Activated T-helper 1 cell treated with anti-CD3 and anti-CD28 coated beads, Interleukin-12 subunit alpha, Interleukin-12 subunit beta, Interleukin-2, Interleukin-4 antibody, amounts not matched to agents 30 ng/mL and 10 ng/mL and 1 ng/mL, durations not matched to agents 14 hours and 24 hours and 36 hours (primary cell): ENCODE data around the gene CBLN1. TPM values are rescaled to one million over a fixed set of nuclear protein-coding genes. Genes with fewer than 3 reads are reported as not detected.

Experiments
- DNase-seq: peaks from one replicate; pipeline ENCODE4 v3.0.0; 2021; ENCODE audit warnings: low spot score
- H3K27ac Mint-ChIP-seq: one replicate; pipeline ENCODE4 v1.8.0; 2021; ENCODE audit warnings: mild to moderate bottlenecking, mixed read lengths
- H3K27me3 Mint-ChIP-seq: one replicate; pipeline ENCODE4 v1.8.0; 2022; ENCODE audit warnings: mild to moderate bottlenecking, moderate library complexity, mixed read lengths; ENCODE audit not compliant: insufficient read depth
- H3K36me3 Mint-ChIP-seq: one replicate; pipeline ENCODE4 v1.8.0; 2021; ENCODE audit warnings: low read depth, mixed read lengths
- H3K4me1 Mint-ChIP-seq: one replicate; pipeline ENCODE4 v1.8.0; 2021; ENCODE audit warnings: low read depth, mixed read lengths
- H3K4me3 Mint-ChIP-seq: one replicate; pipeline ENCODE4 v1.8.0; 2021; ENCODE audit warnings: mild to moderate bottlenecking, moderate library complexity, mixed read lengths
- H3K9me3 Mint-ChIP-seq: one replicate; pipeline ENCODE4 v1.8.0; 2021; ENCODE audit warnings: mixed read lengths
- intact Hi-C: fragments of 100-400 bp; cut with micrococcal nuclease; formaldehyde crosslinking; loops from one replicate; pipeline ENCODE4 v1.15.1; 2024
- total RNA-seq: library from RNA; stranded (reverse); gene quantifications from 2 replicates; pipeline ENCODE4 v1.2.3, GENCODE V29; 2022

Gene CBLN1
- total RNA-seq, 1 donor from 2014 or later, result not detected

DNA sequence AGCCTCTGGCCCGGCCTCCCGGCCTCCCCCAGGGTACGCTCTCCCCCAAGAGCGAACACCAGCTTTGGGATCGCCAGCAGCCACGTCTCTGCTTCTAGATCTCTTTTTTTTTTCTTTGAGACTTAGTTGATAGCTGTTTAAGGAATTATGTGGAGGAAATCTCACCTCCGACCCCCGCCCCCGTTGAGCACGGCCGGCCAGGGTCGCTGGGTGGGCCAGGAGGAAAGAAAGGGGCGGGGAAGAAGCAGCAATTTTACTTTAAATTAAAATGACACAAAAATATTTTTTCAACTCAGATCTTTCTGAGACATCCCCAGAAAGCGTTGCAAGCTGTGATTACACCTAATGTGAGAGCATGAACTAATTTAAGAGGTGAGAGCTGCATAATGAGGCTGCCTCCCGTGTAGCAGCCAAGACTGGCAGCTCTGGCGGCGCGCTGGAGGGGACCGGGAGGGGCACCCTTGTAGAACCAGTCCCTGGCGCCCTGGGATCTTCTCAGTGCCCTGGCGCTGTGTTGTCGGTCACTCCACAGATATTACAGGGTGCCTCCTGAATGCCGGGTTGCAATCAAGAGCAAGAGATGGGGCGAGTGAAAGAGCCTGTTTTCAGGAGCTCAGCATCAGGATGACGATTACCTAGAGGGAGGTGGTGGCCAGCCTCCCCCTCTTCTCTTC is 1.9 kb upstream of the CBLN1 start:
- Mint-ChIP-seq H3K27ac (no peak overlapping the region), H3K27me3 (peaks cover 49% of the 10 kb centered on the region), H3K4me1 (no peaks in the 10 kb centered on the region), H3K9me3 (no peaks in the 10 kb centered on the region), H3K4me3 (no peak overlapping the region), H3K36me3 (no peaks in the 10 kb centered on the region)
- DNase-seq, result no peak
- intact Hi-C loops, result loop anchor here (10.0 kb wide), 1 partner anchor 1871 kb away; the partner anchor contains the start of gene SALL1

DNA sequence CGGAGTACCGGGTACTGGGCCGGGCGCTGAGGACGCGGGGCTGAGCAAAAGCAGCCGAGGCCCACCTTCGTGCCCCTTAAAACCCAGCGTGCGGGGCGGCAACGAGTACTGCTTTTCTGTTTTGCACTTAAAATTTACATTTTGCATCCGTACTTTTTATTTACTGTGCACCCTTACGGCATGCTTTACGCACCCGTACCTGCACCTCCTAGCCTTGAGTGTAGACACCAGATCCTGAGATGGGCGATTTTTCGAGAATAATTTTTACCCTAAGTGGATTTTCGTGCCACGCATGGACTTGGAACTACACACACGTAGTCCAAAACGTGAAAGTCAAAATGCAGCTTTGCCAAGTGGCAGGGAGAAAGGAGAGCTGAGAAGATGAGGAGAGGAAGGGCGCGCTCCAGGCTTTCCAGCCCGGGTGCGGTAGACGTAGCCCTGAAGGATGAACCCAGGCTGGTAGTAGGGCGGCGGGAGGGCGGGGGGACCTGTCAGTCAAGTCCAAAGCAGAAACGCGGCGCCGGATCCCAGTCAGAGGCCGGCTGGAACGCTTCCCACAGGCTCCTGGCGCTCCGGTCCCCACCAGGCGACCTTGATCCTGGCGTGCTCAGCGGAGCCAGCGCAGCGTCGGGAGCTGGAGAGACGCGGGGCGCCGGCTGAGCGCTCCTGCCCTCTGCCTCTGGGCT is 1.2 kb upstream of the CBLN1 start:
- no peak for DNase-seq
- H3K4me1 Mint-ChIP-seq, result no peaks in the 10 kb centered on the region
- no peaks in the 10 kb centered on the region for H3K36me3 Mint-ChIP-seq
- intact Hi-C loops, result loop anchor here (10.0 kb wide), 1 partner anchor 1872 kb away; the partner anchor contains the start of gene SALL1
- no peak overlapping the region for H3K27ac Mint-ChIP-seq
- peaks cover 54% of the 10 kb centered on the region for H3K27me3 Mint-ChIP-seq
- H3K9me3 Mint-ChIP-seq, result no peaks in the 10 kb centered on the region
- H3K4me3 Mint-ChIP-seq, result peak overlapping the region; percentile 60

DNA sequence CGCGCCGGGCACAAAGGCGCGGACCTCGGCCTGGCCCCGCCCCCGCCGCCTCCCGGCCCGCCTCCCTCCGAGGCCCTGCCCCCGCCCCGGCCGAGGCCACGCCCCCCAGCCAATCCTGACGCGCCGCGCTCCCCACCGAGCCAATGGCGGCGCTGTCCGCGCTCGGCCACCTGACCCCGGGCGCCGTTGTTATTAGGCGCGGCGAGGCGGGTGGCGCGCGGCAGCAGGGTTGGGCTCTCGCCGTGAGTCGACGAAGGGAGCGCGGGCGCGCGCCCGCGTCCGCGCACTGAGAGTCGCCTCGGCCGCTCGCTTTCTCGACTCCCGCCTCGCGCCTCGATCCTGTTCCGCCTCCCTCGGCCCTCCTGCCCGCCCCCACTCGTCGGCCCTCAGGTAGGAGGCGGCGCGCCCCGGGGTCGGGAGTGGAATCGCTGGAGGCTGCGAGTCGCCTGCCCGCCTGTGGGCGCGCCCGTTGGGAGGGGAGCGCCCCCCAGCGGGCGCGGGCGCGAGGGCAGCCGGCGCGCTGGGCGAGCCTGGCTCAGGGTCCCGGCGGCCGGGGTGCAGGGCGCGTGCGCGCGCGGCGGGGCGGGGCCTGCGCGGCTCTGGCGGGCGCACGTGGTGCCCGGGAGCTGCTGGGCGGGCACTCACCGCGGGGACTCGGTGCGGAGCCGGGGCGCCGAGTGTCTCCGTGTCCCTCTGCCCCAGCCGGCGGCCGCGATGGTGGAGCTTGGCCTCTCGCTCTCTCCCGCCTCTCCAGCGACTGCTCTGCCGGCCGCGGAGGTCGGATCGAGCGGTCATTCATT is 405 bp upstream of the CBLN1 start:
- Mint-ChIP-seq H3K27ac (no peak overlapping the region), H3K27me3 (peaks cover 61% of the 10 kb centered on the region), H3K4me1 (no peaks in the 10 kb centered on the region), H3K4me3 (peak overlapping the region; percentile 60), H3K36me3 (no peaks in the 10 kb centered on the region), H3K9me3 (no peaks in the 10 kb centered on the region)
- peak; percentile 44 for DNase-seq
- intact Hi-C loops, result loop anchor here (10.0 kb wide), 1 partner anchor 1873 kb away; the partner anchor contains the start of gene SALL1

DNA sequence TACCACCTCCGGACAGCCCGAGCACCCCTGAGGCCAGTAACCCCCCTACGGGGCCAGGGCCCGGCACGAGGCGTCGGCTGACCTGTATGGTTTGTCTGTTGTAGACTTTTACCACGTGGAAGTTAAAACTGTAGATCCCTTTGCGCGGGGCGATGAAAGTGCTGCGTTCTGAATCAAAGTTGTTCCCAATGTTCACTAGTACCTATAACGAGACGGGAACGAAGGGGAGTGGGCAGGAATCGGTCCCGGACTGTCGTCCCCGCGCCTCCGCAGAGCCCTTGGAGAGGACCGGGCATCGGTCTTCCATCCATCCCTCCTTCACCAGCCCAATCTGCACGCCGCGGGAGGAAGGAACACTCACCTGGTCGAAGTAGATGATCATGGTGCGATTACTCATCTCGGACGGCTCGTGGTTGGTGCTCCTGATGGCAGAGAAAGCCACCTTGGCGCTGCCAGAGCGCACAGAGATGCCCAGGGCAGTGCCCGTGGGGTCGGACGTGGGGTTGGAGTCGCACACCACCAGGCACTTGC is 732 bp downstream of the CBLN1 start:
- no peaks in the 10 kb centered on the region for H3K9me3 Mint-ChIP-seq
- intact Hi-C loops, result loop anchor here (10.0 kb wide), 1 partner anchor 1874 kb away; the partner anchor contains the start of gene SALL1
- no peak overlapping the region for H3K4me3 Mint-ChIP-seq
- H3K36me3 Mint-ChIP-seq, result no peaks in the 10 kb centered on the region
- no peaks in the 10 kb centered on the region for H3K4me1 Mint-ChIP-seq
- peaks cover 70% of the 10 kb centered on the region for H3K27me3 Mint-ChIP-seq
- no peak overlapping the region for H3K27ac Mint-ChIP-seq
- no peak for DNase-seq

DNA sequence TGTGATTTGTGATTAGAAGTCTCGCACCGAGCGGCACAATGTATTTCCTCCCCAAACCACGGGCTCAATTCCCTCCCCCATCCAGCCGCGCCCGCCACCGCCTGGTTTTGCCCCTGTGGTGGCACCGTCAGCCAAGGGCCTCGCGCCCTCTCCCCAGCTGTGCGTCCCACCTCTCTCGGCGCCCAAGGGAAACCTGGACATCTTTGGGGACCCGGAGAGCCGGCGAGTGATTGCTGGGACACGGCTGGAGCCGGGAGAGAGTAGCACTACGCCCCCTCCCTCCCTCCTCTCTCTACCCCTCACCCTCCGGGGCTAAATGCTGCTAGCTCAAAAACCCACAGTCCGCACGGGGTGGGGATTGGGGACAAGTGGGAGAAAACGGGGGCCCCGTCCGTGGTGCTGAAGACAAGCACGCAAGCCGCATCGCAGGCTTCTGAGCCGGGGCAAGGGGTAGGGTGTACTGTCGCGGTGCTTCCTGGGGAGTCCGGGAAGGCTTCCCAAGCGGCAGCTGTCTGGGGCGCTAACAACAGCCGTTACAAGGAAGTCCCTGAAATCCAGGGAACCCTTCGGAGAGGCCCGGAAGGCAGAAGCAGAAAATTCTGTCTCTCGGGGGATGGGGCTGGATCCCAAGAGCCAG is 1.4 kb downstream of the CBLN1 start:
- peaks cover 71% of the 10 kb centered on the region for H3K27me3 Mint-ChIP-seq
- no peaks in the 10 kb centered on the region for H3K4me1 Mint-ChIP-seq
- no peaks in the 10 kb centered on the region for H3K9me3 Mint-ChIP-seq
- no peak overlapping the region for H3K4me3 Mint-ChIP-seq
- no peak for DNase-seq
- intact Hi-C loops, result loop anchor here (10.0 kb wide), 1 partner anchor 1875 kb away; the partner anchor contains the start of gene SALL1
- H3K27ac Mint-ChIP-seq, result no peak overlapping the region
- H3K36me3 Mint-ChIP-seq, result no peaks in the 10 kb centered on the region

DNA sequence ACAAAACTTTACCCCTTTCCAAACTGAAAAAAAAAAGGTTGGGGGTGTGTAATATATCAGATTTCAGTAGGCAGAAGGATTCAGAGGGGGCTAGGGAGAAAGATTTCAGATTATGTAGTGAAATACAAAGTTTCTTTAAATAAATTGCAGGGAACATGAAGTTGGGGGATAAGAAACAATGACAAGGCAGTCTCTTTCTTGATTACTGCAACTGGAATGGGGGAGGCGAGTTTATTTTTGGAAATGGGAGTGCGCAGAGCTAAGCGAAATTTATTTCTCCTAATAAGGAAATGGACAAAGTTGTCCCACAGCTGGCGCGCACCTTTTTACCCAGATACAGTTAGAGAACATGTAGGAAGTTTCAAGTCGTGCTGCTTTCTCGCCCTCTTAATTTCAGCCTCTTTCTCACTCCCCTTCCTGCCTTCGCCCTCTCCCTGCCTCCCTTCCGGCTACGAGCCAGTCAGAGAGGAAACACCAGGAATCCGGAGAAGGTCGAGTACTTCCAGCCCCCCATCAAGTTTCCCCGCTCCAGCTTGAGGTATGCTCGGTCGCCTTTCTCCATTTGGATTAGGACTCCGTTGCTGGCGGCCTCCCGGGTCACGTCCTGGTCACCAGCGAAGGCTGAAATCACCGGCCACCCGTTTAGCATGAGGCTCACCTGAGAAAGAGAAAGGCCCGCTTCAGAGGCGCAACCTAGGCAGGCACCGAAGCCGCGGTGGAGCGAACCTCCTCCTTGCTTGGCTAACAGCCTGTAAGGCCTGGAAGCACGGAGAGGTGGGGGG is 2.5 kb downstream of the CBLN1 start:
- H3K4me1 Mint-ChIP-seq, result no peaks in the 10 kb centered on the region
- peaks cover 76% of the 10 kb centered on the region for H3K27me3 Mint-ChIP-seq
- intact Hi-C loops, result no loop called here
- H3K36me3 Mint-ChIP-seq, result no peaks in the 10 kb centered on the region
- no peak overlapping the region for H3K27ac Mint-ChIP-seq
- H3K4me3 Mint-ChIP-seq, result no peak overlapping the region
- no peaks in the 10 kb centered on the region for H3K9me3 Mint-ChIP-seq
- no peak for DNase-seq

DNA sequence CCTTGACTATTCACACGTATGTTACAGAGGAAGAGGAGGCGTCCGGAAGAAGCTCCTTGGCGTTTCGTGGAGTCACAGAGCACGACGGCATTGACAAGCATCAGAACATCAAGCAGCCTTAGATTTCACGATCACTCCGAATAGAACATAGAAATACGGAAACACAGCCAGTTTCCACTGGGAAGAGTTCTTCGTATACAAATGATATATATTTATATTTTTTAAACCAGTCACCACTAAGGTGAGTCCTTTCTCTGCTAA is 3.1 kb downstream of the CBLN1 start:
- no peaks in the 10 kb centered on the region for H3K36me3 Mint-ChIP-seq
- H3K9me3 Mint-ChIP-seq, result no peaks in the 10 kb centered on the region
- no peak overlapping the region for H3K4me3 Mint-ChIP-seq
- H3K27me3 Mint-ChIP-seq, result peaks cover 73% of the 10 kb centered on the region
- DNase-seq, result no peak
- H3K27ac Mint-ChIP-seq, result no peak overlapping the region
- intact Hi-C loops, result no loop called here
- H3K4me1 Mint-ChIP-seq, result no peaks in the 10 kb centered on the region

DNA sequence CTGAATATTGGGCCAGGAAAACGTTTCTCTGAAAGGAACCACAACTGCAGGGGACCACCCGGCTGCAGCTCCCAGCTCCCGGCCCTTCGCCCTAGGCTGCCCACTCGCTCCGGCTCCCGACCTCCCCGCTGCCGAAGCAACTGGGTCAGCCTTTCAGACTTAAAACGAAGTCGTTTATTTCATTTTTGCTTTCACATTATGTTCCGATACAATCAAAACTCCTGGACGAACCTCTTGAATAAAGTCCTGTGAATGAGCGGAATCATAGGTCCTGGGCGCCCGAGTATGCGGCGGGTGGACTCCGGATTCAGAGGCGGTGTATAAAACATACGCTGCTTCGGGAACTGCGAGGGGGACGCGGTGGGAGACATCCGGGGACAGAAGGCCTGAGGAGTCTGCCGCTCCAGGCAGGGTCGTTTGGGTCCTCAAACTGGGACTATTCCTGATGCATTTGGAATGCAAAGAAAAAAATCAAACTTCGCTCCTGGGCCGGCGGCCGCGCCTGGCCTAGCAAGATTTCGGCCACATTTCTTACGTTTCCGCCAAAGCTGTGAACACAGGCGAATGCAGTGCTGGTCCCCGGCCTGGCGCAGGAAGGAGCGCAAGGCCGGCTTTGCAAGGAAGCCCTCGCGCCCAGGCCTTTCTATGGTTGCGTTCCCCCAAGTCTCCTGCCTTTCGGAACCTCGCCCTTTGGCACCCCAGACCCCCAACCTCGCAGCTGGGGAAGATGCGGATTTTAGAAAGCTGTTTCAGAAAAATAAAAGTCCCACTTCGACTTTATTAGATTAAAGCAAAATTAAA is 3.7 kb downstream of the CBLN1 start:
- H3K4me3 Mint-ChIP-seq, result no peak overlapping the region
- H3K27me3 Mint-ChIP-seq, result peaks cover 76% of the 10 kb centered on the region
- H3K4me1 Mint-ChIP-seq, result no peaks in the 10 kb centered on the region
- no peaks in the 10 kb centered on the region for H3K9me3 Mint-ChIP-seq
- H3K36me3 Mint-ChIP-seq, result no peaks in the 10 kb centered on the region
- DNase-seq, result no peak
- intact Hi-C loops, result no loop called here
- no peak overlapping the region for H3K27ac Mint-ChIP-seq

DNA sequence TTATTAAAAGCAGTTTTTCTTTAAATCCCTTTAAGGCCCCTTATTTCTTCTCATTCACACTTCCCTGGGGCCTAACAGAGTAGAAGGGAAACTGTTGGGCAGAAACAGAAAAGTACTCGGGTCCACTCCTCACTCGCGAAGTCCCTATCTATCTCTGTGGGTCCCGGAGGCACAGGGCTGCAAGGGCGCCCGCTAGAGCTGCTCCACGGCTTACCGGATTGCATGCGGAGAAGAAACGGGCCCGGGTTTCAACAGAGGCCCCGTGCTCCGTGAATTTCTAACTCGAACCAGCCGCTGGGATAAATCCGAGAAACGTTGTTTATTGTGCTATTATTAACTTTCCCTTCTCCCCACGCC is 4.3 kb downstream of the CBLN1 start:
- H3K36me3 Mint-ChIP-seq, result no peaks in the 10 kb centered on the region
- no peak overlapping the region for H3K4me3 Mint-ChIP-seq
- no peaks in the 10 kb centered on the region for H3K4me1 Mint-ChIP-seq
- no peak for DNase-seq
- intact Hi-C loops, result no loop called here
- H3K27me3 Mint-ChIP-seq, result peaks cover 71% of the 10 kb centered on the region
- H3K27ac Mint-ChIP-seq, result no peak overlapping the region
- no peaks in the 10 kb centered on the region for H3K9me3 Mint-ChIP-seq

DNA sequence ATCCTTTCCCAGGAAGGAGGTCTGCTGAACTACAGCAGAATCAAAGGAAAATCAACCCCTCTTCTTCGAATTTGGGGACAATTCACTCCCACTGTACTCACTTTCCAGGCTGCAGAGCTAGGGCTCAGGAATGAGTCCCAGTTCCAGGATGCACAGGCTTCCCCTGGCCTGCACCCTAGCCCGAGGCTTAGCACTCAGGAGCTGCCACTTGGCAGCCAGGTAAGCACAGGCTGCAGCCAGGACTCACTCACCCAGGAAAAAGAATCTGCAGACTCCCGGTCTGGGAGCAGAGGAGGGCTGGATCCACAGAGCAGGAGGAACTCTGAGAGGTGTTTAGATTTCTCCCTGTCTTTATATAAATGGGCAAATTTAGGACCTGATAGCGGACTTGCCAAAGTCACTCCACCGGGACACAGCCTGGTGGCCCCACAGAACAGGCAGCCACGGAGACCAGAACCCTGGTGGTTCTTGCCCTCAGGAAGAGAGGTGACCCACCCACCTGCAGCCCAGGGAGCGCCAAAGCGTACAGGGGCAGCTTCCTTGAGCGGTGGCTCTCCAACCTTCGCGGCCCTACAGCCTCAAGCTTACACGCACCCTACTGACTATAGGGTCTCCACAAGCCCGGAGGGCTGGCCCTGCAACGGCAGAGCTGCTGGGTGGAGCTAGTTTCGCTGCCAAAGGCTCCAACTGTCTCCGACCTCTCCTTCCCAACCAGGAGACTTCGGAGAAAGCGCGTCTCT is 4.8 kb downstream of the CBLN1 start:
- H3K4me1 Mint-ChIP-seq, result no peaks in the 10 kb centered on the region
- H3K9me3 Mint-ChIP-seq, result no peaks in the 10 kb centered on the region
- H3K27ac Mint-ChIP-seq, result no peak overlapping the region
- H3K36me3 Mint-ChIP-seq, result no peaks in the 10 kb centered on the region
- intact Hi-C loops, result no loop called here
- no peak for DNase-seq
- peaks cover 71% of the 10 kb centered on the region for H3K27me3 Mint-ChIP-seq
- H3K4me3 Mint-ChIP-seq, result no peak overlapping the region

DNA sequence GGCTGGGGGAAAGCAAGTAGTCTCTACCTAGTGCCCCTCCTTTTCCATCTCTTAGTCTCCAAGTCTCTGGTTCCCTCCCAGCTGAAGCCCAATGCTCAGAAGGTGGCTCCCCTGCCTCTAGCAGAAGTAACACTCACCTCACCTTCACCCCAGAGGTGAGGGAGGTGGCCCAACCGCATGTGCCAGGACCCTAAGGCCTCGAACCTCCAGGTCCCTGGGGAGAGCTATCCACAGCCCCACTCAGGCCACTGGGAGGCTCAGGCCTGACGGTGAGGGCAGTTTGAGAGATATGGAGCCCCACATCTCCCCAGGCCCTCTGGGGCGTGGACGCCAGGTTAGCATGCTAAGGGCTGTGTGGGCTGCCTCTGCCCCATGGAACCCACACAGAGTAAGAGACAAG is 5.8 kb downstream of the CBLN1 start:
- no peaks in the 10 kb centered on the region for H3K4me1 Mint-ChIP-seq
- no peaks in the 10 kb centered on the region for H3K9me3 Mint-ChIP-seq
- no peak overlapping the region for H3K27ac Mint-ChIP-seq
- H3K4me3 Mint-ChIP-seq, result no peak overlapping the region
- DNase-seq, result no peak
- no peaks in the 10 kb centered on the region for H3K36me3 Mint-ChIP-seq
- peaks cover 68% of the 10 kb centered on the region for H3K27me3 Mint-ChIP-seq
- intact Hi-C loops, result no loop called here
